ENCODE measurements around the gene PDE8A. TPM values are rescaled to one million over a fixed set of nuclear protein-coding genes. Genes with fewer than 3 reads are reported as not detected.
A peak's percentile ranks its signal among the peaks of the same experiment; 100 is the strongest.

PDE8A gene
- total and polyA plus RNA-seq, 2 of the 13 experiments (the other 11 are each of a cell fraction or from before 2014, with no cell fraction given): 26.3 to 48.5 TPM

DNA sequence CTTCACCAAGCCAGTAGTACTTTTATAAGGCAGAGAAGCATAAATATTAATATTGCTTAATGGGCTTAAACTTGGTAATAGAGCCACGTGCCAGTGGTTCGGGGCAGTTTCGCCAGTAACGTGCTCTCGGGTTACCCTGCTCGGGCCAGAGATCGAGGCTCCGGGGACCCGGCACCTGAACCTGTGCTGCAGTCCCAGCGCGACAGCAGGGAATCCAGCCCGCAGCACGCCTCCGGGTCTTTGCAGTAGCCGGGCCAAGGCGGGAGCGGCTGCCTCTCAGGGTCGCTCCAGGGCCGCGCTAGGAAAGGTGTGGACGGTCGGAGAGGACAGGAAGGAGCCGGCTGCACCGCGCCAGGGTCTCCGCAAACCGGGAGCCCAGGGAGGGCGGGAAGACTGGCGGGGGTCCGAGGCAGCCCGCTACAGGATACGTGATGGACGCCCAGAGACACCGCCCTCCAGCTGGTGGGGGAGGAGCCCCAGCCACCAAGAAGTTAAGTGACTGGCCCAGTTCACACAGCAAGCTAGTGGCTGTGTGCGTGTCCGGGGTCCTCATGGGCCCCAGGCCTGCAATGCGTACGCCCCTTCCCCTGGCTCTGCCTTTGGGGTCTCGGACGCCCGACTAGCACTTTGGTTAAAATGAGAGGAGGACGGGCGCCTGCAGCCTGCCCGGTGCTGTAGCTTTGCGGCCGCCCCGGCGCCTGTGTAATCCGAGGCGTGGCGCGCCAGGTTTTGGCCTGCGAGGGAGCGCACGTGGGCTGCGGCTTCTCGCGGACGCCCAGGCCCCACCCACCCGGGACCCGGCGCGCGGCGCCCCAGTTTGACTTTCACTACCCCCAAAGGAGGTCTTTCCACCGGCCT, 1.2 kb upstream of the PDE8A start (continued):
- TF ChIP-seq ZNF570 (CRISPR knock-in tag; IDR thresholded peaks at IDR 0.05; ENCODE audit: borderline replicate concordance) (no peak), PPARG (CRISPR knock-in tag; conservative IDR thresholded peaks at IDR 0.05) (no peak), HOXA9 (CRISPR knock-in tag; IDR thresholded peaks at IDR 0.05; ENCODE audit: borderline replicate concordance) (peak; percentile 61; the same call in 1 of the 2 replicates), CENPX (CRISPR knock-in tag; IDR thresholded peaks at IDR 0.05) (no peak), MTA1 (CRISPR knock-in tag; IDR thresholded peaks at IDR 0.05; ENCODE audit: borderline replicate concordance) (peak; percentile 21; the same call in 1 of the 2 replicates), ZNF460 (CRISPR knock-in tag; IDR thresholded peaks at IDR 0.05; ENCODE audit: borderline replicate concordance) (no peak), SNRNP70 (IDR thresholded peaks at IDR 0.05; ENCODE audit: low read depth, low read length) (no peak), ZSCAN29 (CRISPR knock-in tag; conservative IDR thresholded peaks at IDR 0.05) (no peak), ZNF552 (CRISPR knock-in tag; IDR thresholded peaks at IDR 0.05; ENCODE audit: borderline replicate concordance) (0 out of 2 replicates have a peak, but pooled peaks have one; percentile 46), ZNF546 (CRISPR knock-in tag; conservative IDR thresholded peaks at IDR 0.05) (no peak), ZNF672 (CRISPR knock-in tag; IDR thresholded peaks at IDR 0.05) (0 out of 2 replicates have a peak, but pooled peaks have one; percentile 52)
- TF ChIP-seq, protein P1, sequence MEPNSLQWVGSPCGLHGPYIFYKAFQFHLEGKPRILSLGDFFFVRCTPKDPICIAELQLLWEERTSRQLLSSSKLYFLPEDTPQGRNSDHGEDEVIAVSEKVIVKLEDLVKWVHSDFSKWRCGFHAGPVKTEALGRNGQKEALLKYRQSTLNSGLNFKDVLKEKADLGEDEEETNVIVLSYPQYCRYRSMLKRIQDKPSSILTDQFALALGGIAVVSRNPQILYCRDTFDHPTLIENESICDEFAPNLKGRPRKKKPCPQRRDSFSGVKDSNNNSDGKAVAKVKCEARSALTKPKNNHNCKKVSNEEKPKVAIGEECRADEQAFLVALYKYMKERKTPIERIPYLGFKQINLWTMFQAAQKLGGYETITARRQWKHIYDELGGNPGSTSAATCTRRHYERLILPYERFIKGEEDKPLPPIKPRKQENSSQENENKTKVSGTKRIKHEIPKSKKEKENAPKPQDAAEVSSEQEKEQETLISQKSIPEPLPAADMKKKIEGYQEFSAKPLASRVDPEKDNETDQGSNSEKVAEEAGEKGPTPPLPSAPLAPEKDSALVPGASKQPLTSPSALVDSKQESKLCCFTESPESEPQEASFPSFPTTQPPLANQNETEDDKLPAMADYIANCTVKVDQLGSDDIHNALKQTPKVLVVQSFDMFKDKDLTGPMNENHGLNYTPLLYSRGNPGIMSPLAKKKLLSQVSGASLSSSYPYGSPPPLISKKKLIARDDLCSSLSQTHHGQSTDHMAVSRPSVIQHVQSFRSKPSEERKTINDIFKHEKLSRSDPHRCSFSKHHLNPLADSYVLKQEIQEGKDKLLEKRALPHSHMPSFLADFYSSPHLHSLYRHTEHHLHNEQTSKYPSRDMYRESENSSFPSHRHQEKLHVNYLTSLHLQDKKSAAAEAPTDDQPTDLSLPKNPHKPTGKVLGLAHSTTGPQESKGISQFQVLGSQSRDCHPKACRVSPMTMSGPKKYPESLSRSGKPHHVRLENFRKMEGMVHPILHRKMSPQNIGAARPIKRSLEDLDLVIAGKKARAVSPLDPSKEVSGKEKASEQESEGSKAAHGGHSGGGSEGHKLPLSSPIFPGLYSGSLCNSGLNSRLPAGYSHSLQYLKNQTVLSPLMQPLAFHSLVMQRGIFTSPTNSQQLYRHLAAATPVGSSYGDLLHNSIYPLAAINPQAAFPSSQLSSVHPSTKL (CRISPR knock-in tag; IDR thresholded peaks at IDR 0.05): peak; percentile 39
- TF ChIP-seq, protein P2, sequence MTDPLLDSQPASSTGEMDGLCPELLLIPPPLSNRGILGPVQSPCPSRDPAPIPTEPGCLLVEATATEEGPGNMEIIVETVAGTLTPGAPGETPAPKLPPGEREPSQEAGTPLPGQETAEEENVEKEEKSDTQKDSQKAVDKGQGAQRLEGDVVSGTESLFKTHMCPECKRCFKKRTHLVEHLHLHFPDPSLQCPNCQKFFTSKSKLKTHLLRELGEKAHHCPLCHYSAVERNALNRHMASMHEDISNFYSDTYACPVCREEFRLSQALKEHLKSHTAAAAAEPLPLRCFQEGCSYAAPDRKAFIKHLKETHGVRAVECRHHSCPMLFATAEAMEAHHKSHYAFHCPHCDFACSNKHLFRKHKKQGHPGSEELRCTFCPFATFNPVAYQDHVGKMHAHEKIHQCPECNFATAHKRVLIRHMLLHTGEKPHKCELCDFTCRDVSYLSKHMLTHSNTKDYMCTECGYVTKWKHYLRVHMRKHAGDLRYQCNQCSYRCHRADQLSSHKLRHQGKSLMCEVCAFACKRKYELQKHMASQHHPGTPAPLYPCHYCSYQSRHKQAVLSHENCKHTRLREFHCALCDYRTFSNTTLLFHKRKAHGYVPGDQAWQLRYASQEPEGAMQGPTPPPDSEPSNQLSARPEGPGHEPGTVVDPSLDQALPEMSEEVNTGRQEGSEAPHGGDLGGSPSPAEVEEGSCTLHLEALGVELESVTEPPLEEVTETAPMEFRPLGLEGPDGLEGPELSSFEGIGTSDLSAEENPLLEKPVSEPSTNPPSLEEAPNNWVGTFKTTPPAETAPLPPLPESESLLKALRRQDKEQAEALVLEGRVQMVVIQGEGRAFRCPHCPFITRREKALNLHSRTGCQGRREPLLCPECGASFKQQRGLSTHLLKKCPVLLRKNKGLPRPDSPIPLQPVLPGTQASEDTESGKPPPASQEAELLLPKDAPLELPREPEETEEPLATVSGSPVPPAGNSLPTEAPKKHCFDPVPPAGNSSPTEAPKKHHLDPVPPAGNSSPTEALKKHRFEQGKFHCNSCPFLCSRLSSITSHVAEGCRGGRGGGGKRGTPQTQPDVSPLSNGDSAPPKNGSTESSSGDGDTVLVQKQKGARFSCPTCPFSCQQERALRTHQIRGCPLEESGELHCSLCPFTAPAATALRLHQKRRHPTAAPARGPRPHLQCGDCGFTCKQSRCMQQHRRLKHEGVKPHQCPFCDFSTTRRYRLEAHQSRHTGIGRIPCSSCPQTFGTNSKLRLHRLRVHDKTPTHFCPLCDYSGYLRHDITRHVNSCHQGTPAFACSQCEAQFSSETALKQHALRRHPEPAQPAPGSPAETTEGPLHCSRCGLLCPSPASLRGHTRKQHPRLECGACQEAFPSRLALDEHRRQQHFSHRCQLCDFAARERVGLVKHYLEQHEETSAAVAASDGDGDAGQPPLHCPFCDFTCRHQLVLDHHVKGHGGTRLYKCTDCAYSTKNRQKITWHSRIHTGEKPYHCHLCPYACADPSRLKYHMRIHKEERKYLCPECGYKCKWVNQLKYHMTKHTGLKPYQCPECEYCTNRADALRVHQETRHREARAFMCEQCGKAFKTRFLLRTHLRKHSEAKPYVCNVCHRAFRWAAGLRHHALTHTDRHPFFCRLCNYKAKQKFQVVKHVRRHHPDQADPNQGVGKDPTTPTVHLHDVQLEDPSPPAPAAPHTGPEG (CRISPR knock-in tag; IDR thresholded peaks at IDR 0.05): no peak; the same call in 1 of the 2 replicates
- TF ChIP-seq, protein P3, sequence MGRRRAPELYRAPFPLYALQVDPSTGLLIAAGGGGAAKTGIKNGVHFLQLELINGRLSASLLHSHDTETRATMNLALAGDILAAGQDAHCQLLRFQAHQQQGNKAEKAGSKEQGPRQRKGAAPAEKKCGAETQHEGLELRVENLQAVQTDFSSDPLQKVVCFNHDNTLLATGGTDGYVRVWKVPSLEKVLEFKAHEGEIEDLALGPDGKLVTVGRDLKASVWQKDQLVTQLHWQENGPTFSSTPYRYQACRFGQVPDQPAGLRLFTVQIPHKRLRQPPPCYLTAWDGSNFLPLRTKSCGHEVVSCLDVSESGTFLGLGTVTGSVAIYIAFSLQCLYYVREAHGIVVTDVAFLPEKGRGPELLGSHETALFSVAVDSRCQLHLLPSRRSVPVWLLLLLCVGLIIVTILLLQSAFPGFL (CRISPR knock-in tag; IDR thresholded peaks at IDR 0.05): no peak
- TF ChIP-seq, protein P4, sequence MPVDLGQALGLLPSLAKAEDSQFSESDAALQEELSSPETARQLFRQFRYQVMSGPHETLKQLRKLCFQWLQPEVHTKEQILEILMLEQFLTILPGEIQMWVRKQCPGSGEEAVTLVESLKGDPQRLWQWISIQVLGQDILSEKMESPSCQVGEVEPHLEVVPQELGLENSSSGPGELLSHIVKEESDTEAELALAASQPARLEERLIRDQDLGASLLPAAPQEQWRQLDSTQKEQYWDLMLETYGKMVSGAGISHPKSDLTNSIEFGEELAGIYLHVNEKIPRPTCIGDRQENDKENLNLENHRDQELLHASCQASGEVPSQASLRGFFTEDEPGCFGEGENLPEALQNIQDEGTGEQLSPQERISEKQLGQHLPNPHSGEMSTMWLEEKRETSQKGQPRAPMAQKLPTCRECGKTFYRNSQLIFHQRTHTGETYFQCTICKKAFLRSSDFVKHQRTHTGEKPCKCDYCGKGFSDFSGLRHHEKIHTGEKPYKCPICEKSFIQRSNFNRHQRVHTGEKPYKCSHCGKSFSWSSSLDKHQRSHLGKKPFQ (CRISPR knock-in tag; IDR thresholded peaks at IDR 0.05; ENCODE audit: insufficient replicate concordance): peak; percentile 90
